GM21423 (cell line): ENCODE measurements around the gene SH3RF3.

Source experiments
- ATAC-seq: cut with Tn5 transposase; IDR thresholded peaks from one replicate; pipeline ENCODE4 v1.9.1; 2021; ENCODE audit warnings: mild to moderate bottlenecking, moderate library complexity; ENCODE audit not compliant: unreplicated experiment

SH3RF3 gene

DNA sequence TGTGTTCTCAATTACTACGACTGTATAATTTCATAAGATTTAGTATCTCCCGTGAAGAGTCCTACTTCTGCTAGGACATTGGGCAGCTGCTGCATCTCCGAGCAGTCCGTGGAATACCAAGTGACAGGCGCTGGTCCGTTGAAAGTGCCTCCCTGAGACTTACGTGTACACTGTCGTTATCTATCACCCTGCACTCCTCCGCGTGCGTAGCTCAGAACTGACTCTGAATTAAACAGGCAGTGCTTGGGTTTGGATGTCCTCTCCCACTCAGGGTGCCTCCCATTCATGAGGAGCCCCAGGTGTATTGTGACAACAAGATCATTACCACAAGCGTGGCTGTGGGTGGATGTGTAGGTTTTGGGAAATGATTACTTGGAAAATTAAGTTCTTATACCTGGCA lies 148.4 kb downstream of the SH3RF3 start:
- no peak for ATAC-seq

DNA sequence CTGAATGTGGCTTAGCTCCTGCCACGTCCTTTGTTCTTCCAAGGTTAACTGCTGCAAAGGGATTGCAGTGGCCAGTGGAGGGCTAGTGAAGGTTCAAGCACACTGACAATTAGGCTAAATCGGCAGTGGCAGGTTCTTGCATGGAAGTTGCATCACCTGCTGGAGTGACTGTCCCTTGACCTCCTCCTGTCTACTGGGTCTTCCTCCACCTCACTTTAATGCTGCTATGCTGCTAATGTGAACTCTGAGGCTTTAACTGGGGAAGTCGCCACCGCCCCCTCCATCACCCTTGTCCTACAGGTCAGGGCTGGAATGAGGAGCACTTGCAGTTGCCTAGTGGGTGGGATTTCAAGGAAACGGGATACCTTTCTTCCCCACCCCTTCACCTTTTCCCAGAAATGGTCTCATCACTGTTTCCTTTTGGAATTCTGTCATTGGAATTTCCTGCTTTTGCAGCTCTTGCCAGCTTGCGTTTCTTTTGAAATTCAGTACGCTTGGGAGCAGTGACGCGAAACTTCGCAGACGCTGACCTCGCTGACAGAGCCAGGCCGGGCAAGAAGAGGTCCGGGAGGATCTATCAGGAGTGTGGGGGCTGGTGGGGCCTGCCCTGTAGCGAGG lies 150.3 kb downstream of the SH3RF3 start:
- ATAC-seq, result no peak

DNA sequence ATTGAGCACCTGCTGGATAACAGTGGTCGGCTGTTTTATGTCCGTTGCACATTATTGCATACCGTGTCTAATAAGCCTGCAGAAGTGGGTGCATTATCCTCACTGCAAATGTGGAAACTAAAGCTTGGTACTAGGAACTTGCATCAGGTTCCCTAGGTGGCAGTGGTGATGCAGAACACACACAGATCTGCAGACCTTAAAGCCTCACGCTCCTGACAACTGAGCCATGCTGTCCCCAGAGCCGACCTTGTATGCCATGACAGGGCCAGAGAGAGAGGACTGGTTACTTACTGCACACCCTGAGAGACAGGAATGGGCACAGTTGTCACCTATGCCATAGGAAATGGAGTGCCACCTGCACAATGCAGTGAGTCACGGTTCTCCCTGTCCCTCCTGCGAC lies 151.8 kb downstream of the SH3RF3 start:
- no peak for ATAC-seq

DNA sequence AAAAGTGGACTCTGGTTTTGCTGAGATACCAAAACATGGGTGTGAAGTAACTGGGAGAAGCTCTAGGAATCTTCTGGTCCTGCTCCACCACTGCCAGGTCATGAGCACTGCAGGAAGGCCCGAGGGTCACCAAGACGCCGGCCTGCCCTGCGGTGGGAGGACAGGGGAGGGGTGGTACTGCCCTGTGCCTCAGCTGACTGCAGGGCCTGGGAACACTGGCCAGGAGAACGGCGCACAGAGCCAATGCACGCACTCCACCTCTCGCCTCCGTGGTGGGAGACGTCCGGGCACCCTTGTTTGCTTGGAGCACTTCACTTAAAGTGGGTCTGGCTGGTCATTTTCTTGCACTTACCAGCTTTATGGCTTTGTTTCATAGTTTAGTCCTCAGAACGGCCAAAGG lies 153.4 kb downstream of the SH3RF3 start:
- no peak for ATAC-seq

DNA sequence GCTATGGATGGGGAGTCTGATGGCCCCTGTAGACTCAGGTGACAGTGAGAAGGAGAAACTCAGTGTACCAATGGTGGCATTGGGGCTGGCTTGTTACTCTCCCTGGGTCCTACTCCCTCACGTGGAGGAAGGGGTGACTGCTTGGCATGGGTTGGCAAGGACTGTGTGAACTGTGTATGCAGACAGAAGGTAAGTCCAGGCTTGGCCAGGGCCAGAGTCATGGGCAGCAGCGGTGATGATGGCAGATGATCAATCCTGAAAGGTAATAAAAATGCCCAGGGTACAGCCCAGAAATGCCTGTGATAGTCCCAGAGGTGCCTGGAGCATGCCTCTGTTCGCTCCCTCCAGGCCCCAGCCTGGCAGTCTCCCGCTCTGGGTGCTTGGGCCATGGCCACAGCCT lies 153.9 kb downstream of the SH3RF3 start:
- no peak for ATAC-seq

DNA sequence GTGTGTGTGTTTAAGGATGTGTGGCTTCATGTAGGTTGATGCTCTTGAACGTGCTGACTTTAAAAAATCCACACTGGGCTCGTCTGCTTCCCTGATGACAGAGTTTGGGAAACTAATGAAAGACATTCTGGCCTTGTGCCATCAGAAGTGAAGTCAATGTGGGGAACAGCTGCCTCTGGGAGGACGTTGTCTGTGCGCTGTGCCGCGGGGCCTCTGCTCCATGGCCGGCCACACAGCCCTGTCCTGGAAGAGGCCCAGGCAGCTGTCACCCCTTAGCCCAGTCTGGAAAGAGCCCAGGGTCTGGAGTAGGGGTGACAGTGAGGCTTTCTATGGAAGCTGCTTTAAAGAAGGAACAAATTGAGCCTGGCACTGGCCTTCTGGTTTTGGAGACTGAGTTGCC lies 155.8 kb downstream of the SH3RF3 start:
- ATAC-seq, result no peak

DNA sequence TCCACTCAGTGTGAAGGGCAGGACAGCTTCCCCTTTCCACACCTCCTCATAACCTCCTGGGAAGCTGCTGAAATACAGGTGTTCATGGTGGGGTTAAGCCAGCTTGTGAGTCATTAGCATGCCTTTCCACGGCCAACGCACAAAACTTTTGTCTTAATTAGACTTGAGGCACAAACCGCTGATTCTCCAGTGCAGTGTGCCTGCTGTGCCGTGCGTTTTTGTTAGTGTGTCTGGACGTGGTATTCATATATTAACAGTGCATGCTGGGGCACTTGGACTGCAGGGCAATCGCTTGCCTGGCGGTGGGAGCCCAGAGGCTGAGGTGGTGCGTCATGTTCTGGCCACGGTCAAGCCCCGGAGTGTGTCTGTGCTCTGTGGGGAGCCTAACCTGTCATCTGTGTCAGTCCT lies 156.2 kb downstream of the SH3RF3 start:
- ATAC-seq, result no peak

DNA sequence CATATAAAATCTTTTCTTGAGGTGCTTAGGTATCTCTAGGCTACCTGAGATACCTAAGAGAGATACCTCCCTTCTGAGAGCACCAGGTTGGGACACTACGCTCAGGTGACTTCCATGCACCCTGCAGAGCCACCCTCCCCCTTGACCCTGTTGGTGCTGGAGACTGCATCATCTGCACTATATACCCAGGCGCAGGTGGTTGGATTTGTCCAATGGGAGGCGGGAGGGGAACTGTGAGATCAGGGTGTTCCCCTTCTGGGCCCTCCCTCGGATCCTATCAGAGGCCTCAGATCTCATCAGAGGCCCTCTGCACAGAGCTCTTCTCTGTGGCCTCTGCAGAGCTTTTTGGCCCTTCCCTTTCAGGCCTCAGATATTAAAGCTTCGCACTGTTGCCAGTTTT lies 158.4 kb downstream of the SH3RF3 start:
- no peak for ATAC-seq

DNA sequence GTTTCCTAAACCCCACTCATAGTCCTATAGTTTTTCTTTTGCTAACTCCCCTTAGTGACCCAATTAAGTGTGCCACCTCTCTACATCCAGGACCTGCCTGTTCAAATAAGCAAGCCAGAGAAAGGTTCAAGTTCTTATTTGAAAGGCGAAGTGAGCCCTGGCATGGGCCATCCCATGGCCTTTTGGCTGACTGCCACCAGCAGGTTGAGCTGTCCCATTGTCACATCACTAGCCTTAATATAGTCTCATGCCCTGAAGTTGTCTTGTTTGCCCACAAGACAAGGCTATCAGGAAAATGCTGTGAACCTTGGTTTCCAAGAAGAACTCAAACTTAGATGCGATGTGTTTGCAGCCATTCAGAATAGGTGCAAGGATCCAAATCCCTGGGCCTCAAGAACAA lies 158.8 kb downstream of the SH3RF3 start:
- ATAC-seq, result no peak

DNA sequence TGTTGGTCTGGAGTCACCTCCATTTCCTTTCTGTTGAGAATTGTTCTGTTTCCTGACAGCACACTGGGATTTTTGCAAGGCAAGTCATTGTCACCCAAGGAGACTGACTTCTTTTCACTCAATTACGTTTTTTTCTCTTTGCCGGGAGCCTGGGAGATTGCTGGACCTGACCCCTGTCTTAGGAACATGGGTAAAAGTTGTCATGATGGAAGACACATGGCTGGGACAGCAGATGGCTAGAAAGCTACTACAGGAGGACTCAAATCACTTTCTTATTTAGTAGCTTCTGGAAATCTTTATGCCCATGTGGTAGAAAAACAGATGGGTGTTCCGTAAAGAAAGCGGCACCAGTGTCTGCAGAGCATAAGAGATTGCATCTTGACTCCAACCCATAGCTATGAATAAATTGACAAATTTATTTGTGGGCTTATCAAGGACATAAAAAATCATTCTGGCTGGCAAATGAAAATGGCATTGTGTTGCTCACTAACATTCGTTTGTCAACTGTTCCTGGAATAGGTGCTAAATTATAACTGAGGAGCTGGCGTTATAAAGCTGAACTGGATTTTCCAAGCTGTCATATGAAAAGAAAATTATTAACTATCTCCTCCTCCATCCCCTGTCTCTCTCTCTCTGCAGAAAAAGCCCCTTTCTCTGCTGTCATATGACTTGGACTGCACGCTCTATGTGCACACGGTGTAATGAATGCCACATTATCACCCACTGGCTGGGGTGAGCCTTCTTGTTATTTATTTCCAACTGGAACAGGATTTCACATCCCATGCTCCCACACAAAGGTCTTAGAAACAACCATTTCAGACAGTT lies 159.8 kb downstream of the SH3RF3 start:
- no peak for ATAC-seq

DNA sequence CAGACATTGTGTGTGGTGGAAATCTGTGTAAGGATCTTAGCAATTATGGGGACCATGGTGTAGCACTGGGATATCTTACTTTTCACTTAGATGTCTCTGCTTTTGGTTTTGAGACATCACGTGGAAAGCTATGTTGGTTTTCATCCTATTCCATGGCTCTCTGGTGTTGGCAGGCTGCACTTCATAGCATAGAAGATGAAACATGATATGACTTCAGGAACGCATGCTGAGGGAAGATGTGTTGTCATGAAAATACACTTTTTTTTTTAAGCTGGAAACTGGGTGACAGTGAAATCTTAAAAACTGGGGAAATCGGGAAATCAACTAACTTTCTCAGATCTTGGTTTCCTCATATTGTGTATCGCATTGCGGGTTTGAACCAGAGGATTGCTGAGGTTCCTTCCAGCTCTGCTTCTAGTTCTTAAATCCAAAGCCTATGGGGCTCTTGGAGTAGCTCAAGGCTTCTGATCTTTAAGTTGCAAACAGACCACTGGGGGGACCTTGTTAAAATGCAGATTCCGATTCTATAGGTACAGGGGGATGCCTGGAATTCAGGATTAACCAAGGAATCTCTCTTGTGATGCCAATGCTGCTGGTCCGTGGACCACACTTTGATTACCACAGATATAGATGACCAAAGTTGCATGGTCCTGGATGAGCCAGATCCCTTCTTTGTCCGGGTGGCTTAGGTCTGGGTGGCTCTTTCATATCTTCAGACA lies 160.7 kb downstream of the SH3RF3 start:
- ATAC-seq, result no peak

DNA sequence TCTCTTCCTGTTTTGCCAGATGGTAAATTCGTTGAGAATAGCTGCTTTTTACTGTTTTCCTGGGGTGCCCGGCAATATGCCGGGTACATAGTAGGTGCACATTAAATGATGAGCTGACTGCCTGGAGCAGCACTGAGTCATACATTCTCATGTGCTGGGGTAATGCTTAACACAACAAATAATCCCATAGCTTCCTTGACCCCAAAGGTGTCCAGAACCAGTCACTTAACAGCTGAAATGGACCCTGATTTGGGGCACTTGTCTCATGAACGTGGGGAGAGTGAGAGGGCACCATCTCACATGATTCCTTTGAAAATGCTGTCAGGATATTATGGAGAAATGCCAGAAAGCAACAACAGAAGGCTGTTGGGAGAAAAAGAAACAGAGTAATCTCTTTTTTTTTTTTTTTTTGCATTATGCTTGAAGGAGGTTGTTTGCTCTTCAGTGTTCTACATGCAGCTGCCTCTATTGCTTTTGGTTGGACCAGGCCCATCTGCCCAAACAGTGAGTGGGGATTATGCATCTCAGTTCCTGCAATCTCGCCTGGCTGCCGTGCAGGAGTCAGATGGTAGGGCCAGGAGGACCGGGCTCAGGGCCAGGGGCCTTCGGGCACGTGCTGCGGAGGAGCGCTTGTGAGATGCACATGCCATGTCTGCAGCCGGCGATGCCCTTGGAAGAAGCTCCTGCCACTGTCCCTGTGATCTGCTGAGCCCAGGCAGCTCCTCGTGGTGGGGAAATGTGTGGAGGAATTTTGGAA lies 162.1 kb downstream of the SH3RF3 start:
- ATAC-seq, result no peak

DNA sequence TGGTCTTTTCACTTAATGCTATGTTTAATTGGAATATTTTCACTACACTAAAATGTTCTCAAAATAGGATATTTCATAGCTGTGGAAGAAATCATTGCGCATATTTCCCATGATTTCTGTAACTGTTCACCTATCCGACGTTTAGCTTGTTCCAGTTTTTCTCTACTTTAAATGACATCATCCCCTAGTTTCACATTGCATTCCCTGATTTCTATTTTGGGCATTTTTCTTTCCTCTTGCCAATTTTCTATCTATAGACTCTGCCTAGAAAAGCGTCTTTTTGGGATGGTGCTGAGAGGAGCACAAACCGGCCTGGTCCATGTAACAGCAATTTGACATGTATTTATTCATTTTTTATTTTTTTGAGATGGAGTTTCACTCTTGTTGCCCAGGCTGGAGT lies 163.4 kb downstream of the SH3RF3 start:
- ATAC-seq, result no peak

DNA sequence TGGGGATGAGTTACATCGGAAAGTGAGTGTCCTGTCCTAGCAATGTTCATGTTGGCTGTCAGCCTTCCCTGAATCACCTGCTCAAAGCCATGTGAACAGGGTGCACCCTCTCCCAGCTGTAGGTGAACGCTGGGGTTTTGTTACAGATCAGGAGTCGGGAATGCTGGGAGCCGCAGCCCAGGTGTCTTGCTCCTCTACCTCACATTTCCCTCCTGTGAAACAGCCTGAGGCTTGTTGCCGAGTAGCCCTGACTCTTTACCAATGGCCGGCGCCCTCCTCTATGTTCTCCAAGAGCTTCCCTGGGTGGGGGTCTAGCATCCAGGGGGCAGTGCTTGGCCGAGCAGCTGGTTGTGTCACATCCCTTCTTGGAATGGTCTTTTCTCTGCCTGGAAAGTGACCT lies 164.7 kb downstream of the SH3RF3 start:
- ATAC-seq, result no peak

DNA sequence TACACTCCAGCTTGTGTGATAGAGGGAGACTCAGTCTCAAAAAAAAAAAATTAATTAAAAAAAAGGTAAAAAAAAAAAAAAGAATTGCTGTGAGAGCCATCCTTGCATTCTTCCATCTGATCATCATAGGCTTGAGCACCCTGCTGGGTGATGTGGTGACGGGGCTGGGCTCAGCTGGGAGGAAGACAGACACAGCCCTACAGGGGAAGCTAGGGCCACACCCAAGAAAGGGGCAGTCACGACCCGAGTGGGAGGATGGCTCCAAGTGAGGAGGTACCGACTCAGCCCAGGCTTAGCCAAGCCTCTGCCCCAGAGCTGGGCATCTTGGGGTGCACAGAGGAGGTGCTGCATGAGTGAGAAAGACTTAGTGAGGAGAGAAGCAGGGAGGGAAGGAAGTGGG lies 165.5 kb downstream of the SH3RF3 start:
- no peak for ATAC-seq

DNA sequence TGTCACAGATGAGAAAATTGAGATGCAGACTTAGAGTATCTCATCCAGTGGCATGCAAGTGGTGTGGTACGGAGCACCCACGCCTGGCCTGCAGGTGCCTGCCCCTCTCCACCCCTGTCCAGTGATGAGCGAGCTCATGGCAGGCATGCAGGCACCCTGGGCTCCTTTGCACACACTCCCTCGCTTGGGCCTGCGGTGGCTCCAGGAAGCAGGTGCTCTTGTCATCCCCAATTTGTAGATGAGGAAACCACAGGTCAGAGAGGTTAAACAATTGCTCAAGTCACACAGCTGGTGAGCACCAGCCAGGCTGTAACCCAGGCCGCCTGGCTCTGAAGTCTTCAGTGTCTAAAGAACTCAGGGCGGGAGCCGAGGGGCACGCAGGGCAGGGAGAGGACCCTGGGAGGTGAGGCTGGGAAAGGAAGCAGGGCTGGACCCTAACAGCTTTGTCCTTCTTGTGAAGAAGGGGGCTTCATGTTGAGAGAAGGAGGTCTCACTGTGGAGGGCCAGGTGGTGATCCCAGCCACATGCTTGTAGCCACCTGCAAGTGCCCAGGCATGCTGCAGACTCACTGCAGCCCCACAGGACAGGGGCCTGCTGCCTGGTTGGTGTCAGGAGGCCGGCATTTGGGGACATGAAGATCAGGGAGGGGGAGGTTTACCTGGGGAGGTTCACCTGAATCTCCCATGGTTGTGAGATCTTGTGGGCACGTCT lies 166.2 kb downstream of the SH3RF3 start:
- ATAC-seq, result no peak

DNA sequence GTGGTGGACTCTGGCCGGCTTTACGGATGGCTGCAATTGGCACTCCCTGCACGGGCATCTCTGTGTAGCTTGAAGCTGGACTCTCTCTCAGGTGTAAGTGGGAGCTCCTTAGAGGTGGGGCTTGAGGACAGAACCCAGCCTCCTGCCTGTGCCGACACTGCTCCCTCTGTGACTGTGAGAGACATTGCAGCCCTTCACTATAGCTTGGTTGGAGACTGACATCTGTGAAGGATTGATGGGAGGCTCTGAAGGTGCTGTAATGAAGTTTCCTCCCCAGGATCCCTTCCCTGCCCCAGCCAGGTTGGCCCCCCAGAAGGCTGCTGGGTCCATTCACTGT lies 166.7 kb downstream of the SH3RF3 start:
- ATAC-seq, result no peak

DNA sequence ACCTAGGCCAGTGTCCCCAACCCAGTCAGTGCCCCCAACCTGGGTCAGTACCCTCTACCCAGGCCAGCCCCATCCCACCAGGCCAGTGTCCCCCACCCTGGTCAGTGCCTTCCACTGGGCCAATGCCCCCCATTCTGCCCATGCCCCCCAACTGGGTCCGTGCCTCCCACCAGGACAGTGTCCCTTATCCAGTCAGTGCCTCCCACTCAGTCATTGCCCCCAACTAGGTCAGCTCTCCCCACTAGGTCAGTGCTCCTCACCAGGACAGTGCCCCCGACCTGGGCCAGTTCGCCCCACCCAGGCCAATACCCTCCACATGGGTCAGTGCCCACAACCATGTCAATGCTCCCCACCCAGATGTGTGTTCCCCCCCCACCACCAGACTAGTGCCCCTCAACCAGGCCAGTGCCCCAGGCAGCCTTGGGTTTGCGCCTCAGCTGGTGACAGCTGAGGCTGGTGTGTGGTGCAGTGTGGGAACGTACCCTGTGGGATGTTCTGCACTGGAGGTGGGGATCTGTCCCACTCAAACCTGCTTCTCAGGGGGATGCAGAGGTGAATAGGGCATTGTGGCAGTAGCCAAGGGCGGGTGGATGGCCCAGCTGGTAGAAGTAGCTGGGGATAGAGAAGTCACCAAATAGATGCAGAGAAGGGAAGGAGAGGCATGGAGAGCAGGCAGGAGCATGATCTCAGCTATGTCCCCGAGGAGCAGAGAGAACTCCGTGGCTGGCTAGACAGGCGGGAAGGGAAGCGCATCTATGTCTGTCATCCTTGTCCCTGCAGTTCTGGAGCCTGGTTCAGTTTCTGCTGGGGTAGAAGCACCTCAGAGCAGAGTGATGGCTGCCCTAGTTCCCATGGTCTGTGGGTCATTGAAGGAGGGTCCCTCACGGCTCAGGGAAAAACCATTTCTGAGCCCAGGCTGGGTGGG lies 168.8 kb downstream of the SH3RF3 start:
- no peak for ATAC-seq

DNA sequence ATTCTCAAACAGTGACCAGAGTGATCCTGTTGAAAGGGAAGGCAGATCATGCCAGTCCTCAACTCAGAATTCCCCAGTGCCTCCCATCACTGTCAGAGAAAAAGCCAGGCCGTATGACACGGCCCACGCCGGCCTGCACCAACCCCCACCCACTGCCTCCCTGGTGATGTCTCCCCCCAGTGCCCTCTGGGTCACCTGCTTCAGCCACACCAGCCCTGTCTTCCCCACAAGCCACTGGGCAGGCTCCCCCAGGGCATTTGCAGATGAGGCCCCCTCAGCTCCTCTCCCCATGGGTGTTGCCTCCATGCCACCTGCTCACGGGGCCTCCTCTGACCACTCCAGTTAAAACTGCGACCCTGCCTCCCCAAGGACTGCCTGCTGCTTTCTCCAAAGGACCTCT lies 169.8 kb downstream of the SH3RF3 start:
- ATAC-seq, result no peak

DNA sequence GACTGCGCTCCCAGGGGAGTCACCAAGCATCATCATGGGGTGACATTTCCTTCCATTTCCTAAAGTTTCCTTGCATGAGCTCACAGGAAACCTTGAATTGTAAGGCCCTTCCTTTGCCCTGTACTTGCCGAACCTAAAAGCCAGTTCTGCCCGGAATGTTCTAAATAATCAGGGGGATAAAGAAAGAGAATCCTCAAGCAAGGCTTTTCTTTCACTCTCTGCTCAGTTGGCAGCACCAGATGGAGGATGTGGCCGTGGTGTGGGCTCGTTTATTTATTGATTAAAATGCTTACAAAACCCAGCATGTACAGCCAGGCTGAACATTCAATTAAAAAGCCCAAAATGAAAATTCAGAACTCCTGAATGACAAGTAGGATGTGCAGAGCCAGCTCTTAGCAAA lies 170.5 kb downstream of the SH3RF3 start:
- ATAC-seq, result no peak
